Measurements from ENCODE around the gene HEMGN.

The HEMGN gene

DNA sequence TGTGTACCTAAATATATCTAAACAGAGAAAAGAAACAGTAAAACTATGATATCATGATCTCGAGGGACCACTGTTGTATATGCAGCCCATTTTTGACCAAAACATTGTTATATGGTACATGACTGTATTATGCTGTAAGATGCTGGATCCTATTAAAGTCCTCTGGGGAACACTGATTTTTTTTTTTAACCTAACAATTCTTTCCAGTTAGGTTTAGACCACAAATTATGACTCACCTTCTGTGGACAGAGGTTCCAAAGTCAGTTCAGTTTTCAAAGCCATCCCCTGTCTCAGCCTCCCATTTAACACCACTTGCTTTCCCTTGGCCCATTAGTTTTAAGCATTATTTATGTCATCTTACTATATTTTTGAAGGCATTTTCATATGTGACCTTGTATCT, 42.8 kb downstream of the HEMGN start:
- DNase-seq, result no peak

- no peak for DNase-seq
Measured at GRCh38 chr9:97892421-97892820, 45.6 kb downstream of the HEMGN start.

DNA sequence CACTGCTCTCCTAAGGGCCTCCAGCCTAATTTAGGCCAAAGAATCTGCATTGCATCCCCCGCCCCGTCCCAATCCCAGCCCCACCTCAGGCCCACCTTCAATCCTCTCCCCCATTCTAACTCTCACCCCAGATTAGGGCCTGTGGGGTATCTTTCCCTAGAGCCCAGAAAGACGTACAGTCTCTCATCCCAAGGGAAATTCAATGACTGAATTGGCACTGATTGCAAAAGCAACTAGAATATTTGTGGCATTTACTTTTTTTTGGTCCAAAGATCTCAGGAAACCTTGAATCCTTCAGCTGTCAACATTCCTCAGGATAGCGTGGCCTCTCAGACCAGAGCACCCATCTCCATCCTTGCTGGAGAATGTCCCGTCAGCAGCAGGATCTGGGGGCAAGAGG, 46.2 kb downstream of the HEMGN start:
- no peak for DNase-seq

GRCh38 chr9:97889941-97890887, 47.8 kb downstream of the HEMGN start:
- DNase-seq, result peak; percentile 76 to 82

- DNase-seq, result no peak
Measured at GRCh38 chr9:97880336-97880735, 57.6 kb downstream of the HEMGN start.

Data from activated CD4-positive, alpha-beta T cell treated with anti-CD3 and anti-CD28 coated beads, Interleukin-2, amount 50 U/mL, for 48 hours (primary cell).